ENCODE data around the gene ATG13. TPM values are rescaled to one million over a fixed set of nuclear protein-coding genes. Genes with fewer than 3 reads are reported as not detected.

Gene ATG13
- 55.0 and 60.6 TPM in 2 replicates for total RNA-seq

DNA sequence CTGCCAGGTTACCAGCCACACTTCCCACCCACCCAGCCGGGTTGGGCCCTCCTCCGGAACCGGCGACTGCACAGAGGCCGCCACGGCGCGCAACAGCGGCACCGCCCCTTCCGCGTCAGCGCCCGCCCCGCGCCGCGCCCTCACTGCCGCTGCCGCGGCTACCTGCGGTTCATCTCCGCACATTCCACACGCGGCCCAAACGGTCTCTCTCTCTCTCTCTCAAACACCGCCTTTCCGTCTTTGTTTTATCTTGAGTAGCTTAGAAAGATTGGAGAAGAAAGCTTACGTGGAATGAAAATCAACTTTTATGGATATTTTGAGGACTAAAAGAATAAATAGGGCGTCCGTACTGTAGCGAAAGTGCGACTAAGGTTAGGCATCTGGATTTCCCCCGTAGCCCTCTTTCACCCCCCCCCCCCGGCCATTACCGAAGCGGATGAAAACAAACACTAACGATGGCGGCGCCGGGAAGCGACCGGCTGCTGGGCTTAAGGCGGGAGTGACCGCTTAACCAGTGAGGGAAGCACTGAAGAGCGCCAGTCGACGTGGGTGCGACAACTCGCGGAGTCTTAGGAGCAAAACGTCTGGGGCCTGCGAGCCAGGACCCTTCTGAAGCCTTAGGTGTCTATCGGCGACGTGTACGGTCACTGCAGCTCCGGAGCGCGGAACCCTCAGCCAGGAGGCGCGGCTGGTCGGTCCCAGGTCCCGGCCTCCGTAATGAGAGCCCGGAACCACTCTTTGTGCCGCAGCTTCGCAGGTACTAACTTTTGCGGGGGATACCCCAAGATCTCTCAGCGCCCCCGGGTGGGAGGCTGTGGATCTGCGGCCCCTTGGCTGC lies at the start of gene ATG13, which contains the start of gene HARBI1:
Gene ATG13, plus strand, starts transcription at position 420 of the 838 bp plus-strand sequence. CDS start 26,739 bp downstream, outside the sequence.
Gene HARBI1, minus strand, starts transcription at position 94 of the 838 bp plus-strand sequence. CDS start 990 bp downstream, outside the sequence.

GRCh38 chr11:46593550-46594373 lies 23.6 kb upstream of the ATG13 start, which contains the start of gene AMBRA1:
Gene AMBRA1 (minus strand): TSS chr11:46594023. CDS start chr11:46548380, 45,643 bp downstream.

GRCh38 chr11:46700241-46701077 lies 83.1 kb downstream of the ATG13 start, which contains the start of the genes ARHGAP1 and ZNF408:
Gene ARHGAP1 (minus strand): TSS chr11:46700619. CDS start chr11:46696107, 4,512 bp downstream.
Gene ZNF408 (plus strand): TSS chr11:46701031. CDS start chr11:46701048, 17 bp downstream.

DNA sequence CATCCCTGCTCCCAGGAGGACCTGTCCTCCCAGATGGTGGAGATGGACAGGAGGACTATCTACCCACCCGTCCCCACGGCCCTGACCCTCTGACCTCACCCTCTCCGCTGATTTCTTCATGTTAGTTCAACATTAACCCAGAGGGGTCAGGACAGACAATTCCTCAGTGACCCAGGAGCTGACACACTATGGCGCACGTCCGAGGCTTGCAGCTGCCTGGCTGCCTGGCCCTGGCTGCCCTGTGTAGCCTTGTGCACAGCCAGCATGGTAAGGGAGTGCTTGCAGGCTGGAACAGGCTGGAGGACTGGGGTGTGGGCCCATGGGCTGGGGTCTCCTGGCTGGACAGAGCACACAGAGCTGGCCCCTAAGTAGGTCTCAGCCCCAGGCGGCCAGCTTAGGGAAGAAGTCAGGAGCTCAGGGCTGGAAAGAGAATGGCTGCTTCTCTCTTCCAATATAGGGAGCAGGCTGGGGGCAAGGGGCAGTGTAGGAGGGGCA lies 101.7 kb downstream of the ATG13 start, which contains the start of gene F2:
Gene F2, plus strand, starts transcription at position 166 of the 495 bp plus-strand sequence. Its CDS starts 23 bp downstream, at position 189.

Other genes starting within 250 kb of the ATG13 start
- 27.8 and 46.5 TPM in 2 replicates for gene MDK, start 235.9 kb upstream of the ATG13 start, total RNA-seq
- 0.09 and 0.28 TPM in 2 replicates for gene CHRM4, start 225.8 kb upstream of the ATG13 start, total RNA-seq
- 20.5 and 21.2 TPM in 2 replicates for gene AMBRA1, start 23.5 kb upstream of the ATG13 start, total RNA-seq
- 4.2 and 4.5 TPM in 2 replicates for gene HARBI1, start 326 bp upstream of the ATG13 start, total RNA-seq
- gene ARHGAP1, start 83.1 kb downstream of the ATG13 start, total RNA-seq = 14.8 and 18.2 TPM in 2 replicates
- gene ZNF408, start 83.5 kb downstream of the ATG13 start, total RNA-seq = 4.5 and 5.4 TPM in 2 replicates
- gene F2, start 101.7 kb downstream of the ATG13 start, total RNA-seq = 0.09 TPM in 1 of 2 replicates, not detected in the other
- 77.4 and 77.5 TPM in 2 replicates for gene CKAP5, start 228.7 kb downstream of the ATG13 start, total RNA-seq